Activated CD4-positive, alpha-beta T cell treated with anti-CD3 and anti-CD28 coated beads, Interleukin-2, amount 10 ng/mL, durations not matched to agents 7 days and 5 days (primary cell): ENCODE results near the gene NPAS1. TPM values are rescaled to one million over a fixed set of nuclear protein-coding genes. Genes with fewer than 3 reads are reported as not detected.

Experiments
- CTCF ChIA-PET: fragments of 350-600 bp; sonication (Branson Sonifier 250); formaldehyde crosslinking; loops from one replicate; lab custom pipeline; 2021; ENCODE audit warnings: antibody characterized with exemption; lab: Charles Lee
- POLR2A ChIA-PET: fragments of 350-600 bp; sonication (Branson Sonifier 250); formaldehyde crosslinking; loops from one replicate; lab custom pipeline; 2021; ENCODE audit warnings: antibody characterized with exemption; lab: Charles Lee
- DNase-seq: peaks from one replicate; pipeline ENCODE4 v3.0.0-alpha.2; 2020
- H3K27ac Mint-ChIP-seq: one replicate; pipeline ENCODE4 v1.8.0; 2021; ENCODE audit warnings: mild to moderate bottlenecking, moderate library complexity, mixed read lengths
- H3K27me3 Mint-ChIP-seq: one replicate; pipeline ENCODE4 v1.8.0; 2021; ENCODE audit warnings: mixed read lengths
- H3K36me3 Mint-ChIP-seq: one replicate; pipeline ENCODE4 v1.8.0; 2021; ENCODE audit warnings: low read depth, mixed read lengths
- H3K4me1 Mint-ChIP-seq: one replicate; pipeline ENCODE4 v1.8.0; 2021; ENCODE audit warnings: mixed read lengths
- H3K4me3 Mint-ChIP-seq: one replicate; pipeline ENCODE4 v1.8.0; 2021; ENCODE audit warnings: mild to moderate bottlenecking, moderate library complexity, mixed read lengths
- H3K9me3 Mint-ChIP-seq: one replicate; pipeline ENCODE4 v1.8.0; 2021; ENCODE audit warnings: mixed read lengths
- total RNA-seq, 2 experiments: library from RNA; stranded (reverse); gene quantifications; one replicate each; pipeline ENCODE4 v1.2.3, GENCODE V29; 2021

Gene NPAS1
- total RNA-seq, 2 experiments from 2014 or later, result not detected

- CTCF ChIA-PET, result interaction anchor here (1.4 kb wide), 1 partner anchor 18 kb away, joined by 7 read pairs; no protein-coding TSS in a partner anchor
- H3K27ac Mint-ChIP-seq, result no peak overlapping the region
Measured at GRCh38 chr19:46995492-46995891, 24.1 kb upstream of the NPAS1 start.

GRCh38 chr19:46998445-46999125 is 21.1 kb upstream of the NPAS1 start:
- Mint-ChIP-seq H3K27ac (no peak overlapping the region), H3K27me3 (peaks cover 7% of the 10 kb centered on the region), H3K4me1 (no peaks in the 10 kb centered on the region), H3K9me3 (no peaks in the 10 kb centered on the region), H3K36me3 (peaks cover 4% of the 10 kb centered on the region), H3K4me3 (no peak overlapping the region)
- DNase-seq, result no peak
- CTCF ChIA-PET, result no interaction called here
- POLR2A ChIA-PET, result no interaction called here

More at GRCh38 chr19:46995492-46995891, 24.1 kb upstream of the NPAS1 start:
- Mint-ChIP-seq H3K36me3 (peaks cover 8% of the 10 kb centered on the region), H3K4me3 (no peak overlapping the region), H3K27me3 (no peaks in the 10 kb centered on the region), H3K4me1 (peaks cover 12% of the 10 kb centered on the region), H3K9me3 (no peaks in the 10 kb centered on the region)
- POLR2A ChIA-PET, result no interaction called here
- DNase-seq, result no peak

GRCh38 chr19:46999377-46999776 is 20.3 kb upstream of the NPAS1 start:
- POLR2A ChIA-PET, result no interaction called here
- H3K36me3 Mint-ChIP-seq, result peaks cover 4% of the 10 kb centered on the region
- no peak overlapping the region for H3K27ac Mint-ChIP-seq
- no peaks in the 10 kb centered on the region for H3K9me3 Mint-ChIP-seq
- CTCF ChIA-PET, result no interaction called here
- peaks cover 11% of the 10 kb centered on the region for H3K27me3 Mint-ChIP-seq
- H3K4me3 Mint-ChIP-seq, result no peak overlapping the region
- DNase-seq, result no peak
- H3K4me1 Mint-ChIP-seq, result peaks cover 1% of the 10 kb centered on the region

- H3K27ac Mint-ChIP-seq, result no peak overlapping the region
- ChIA-PET CTCF (interaction anchor here (1.7 kb wide), 1 partner anchor 13 kb away, joined by 4 read pairs; no protein-coding TSS in a partner anchor), POLR2A (no interaction called here)
- peaks cover 1% of the 10 kb centered on the region for H3K4me1 Mint-ChIP-seq
- H3K4me3 Mint-ChIP-seq, result no peak overlapping the region
- peaks cover 14% of the 10 kb centered on the region for H3K27me3 Mint-ChIP-seq
- H3K9me3 Mint-ChIP-seq, result no peaks in the 10 kb centered on the region
- no peak for DNase-seq
- peaks cover 4% of the 10 kb centered on the region for H3K36me3 Mint-ChIP-seq
Measured at GRCh38 chr19:46999878-47000277, 19.8 kb upstream of the NPAS1 start.

GRCh38 chr19:47000373-47000772 is 19.3 kb upstream of the NPAS1 start:
- no peak overlapping the region for H3K4me3 Mint-ChIP-seq
- no peak overlapping the region for H3K27ac Mint-ChIP-seq
- ChIA-PET POLR2A (no interaction called here), CTCF (interaction anchor here (0.6 to 1.7 kb wide), 2 partner anchors 13 to 389 kb away, joined by 3 to 4 read pairs; no protein-coding TSS in a partner anchor)
- H3K4me1 Mint-ChIP-seq, result peaks cover 1% of the 10 kb centered on the region
- no peak for DNase-seq
- peaks cover 14% of the 10 kb centered on the region for H3K27me3 Mint-ChIP-seq
- H3K9me3 Mint-ChIP-seq, result no peaks in the 10 kb centered on the region
- peaks cover 4% of the 10 kb centered on the region for H3K36me3 Mint-ChIP-seq

- H3K27me3 Mint-ChIP-seq, result peaks cover 19% of the 10 kb centered on the region
- peaks cover 3% of the 10 kb centered on the region for H3K4me1 Mint-ChIP-seq
- no peak overlapping the region for H3K27ac Mint-ChIP-seq
- no peak for DNase-seq
- CTCF ChIA-PET, result interaction anchor here (1.7 to 2.0 kb wide), 2 partner anchors 10 to 12 kb away, joined by 4 to 11 read pairs; no protein-coding TSS in a partner anchor
- no peak overlapping the region for H3K4me3 Mint-ChIP-seq
- H3K36me3 Mint-ChIP-seq, result peaks cover 4% of the 10 kb centered on the region
- POLR2A ChIA-PET, result no interaction called here
- no peaks in the 10 kb centered on the region for H3K9me3 Mint-ChIP-seq
Measured at GRCh38 chr19:47001584-47001983, 18.1 kb upstream of the NPAS1 start.

GRCh38 chr19:47002106-47002766 is 17.4 kb upstream of the NPAS1 start:
- CTCF ChIA-PET, result interaction anchor here (2.0 to 2.1 kb wide), 2 partner anchors 11 kb away, joined by 11 to 12 read pairs; no protein-coding TSS in a partner anchor
- H3K36me3 Mint-ChIP-seq, result peaks cover 4% of the 10 kb centered on the region
- peaks cover 21% of the 10 kb centered on the region for H3K27me3 Mint-ChIP-seq
- H3K4me3 Mint-ChIP-seq, result no peak overlapping the region
- H3K4me1 Mint-ChIP-seq, result peaks cover 3% of the 10 kb centered on the region
- H3K27ac Mint-ChIP-seq, result no peak overlapping the region
- no peaks in the 10 kb centered on the region for H3K9me3 Mint-ChIP-seq
- POLR2A ChIA-PET, result no interaction called here
- no peak for DNase-seq

GRCh38 chr19:47002853-47003610 is 16.6 kb upstream of the NPAS1 start:
- H3K36me3 Mint-ChIP-seq, result peaks cover 4% of the 10 kb centered on the region
- H3K27me3 Mint-ChIP-seq, result peaks cover 21% of the 10 kb centered on the region
- no peaks in the 10 kb centered on the region for H3K9me3 Mint-ChIP-seq
- peaks cover 3% of the 10 kb centered on the region for H3K4me1 Mint-ChIP-seq
- ChIA-PET CTCF (interaction anchor here (0.8 to 2.1 kb wide), 4 partner anchors 10 to 28 kb away, joined by 3 to 12 read pairs (median 8); no protein-coding TSS in a partner anchor), POLR2A (no interaction called here)
- H3K27ac Mint-ChIP-seq, result no peak overlapping the region
- H3K4me3 Mint-ChIP-seq, result no peak overlapping the region
- DNase-seq, result no peak

- no peak overlapping the region for H3K27ac Mint-ChIP-seq
- H3K9me3 Mint-ChIP-seq, result no peaks in the 10 kb centered on the region
- ChIA-PET POLR2A (no interaction called here), CTCF (interaction anchor here (0.6 to 2.1 kb wide), 4 partner anchors 9 to 1355 kb away, joined by 3 to 12 read pairs (median 4); no protein-coding TSS in a partner anchor)
- DNase-seq, result no peak
- peaks cover 21% of the 10 kb centered on the region for H3K27me3 Mint-ChIP-seq
- H3K36me3 Mint-ChIP-seq, result peaks cover 2% of the 10 kb centered on the region
- H3K4me1 Mint-ChIP-seq, result peaks cover 3% of the 10 kb centered on the region
- no peak overlapping the region for H3K4me3 Mint-ChIP-seq
Measured at GRCh38 chr19:47003611-47004465, 15.8 kb upstream of the NPAS1 start.

- no peak for DNase-seq
- H3K4me3 Mint-ChIP-seq, result no peak overlapping the region
- CTCF ChIA-PET, result no interaction called here
- H3K36me3 Mint-ChIP-seq, result no peaks in the 10 kb centered on the region
- H3K9me3 Mint-ChIP-seq, result no peaks in the 10 kb centered on the region
- no peak overlapping the region for H3K27ac Mint-ChIP-seq
- POLR2A ChIA-PET, result no interaction called here
- peaks cover 21% of the 10 kb centered on the region for H3K27me3 Mint-ChIP-seq
- peaks cover 3% of the 10 kb centered on the region for H3K4me1 Mint-ChIP-seq
Measured at GRCh38 chr19:47005164-47005641, 14.4 kb upstream of the NPAS1 start.

- peaks cover 21% of the 10 kb centered on the region for H3K27me3 Mint-ChIP-seq
- peak; percentile 12 for DNase-seq
- no peaks in the 10 kb centered on the region for H3K36me3 Mint-ChIP-seq
- H3K27ac Mint-ChIP-seq, result no peak overlapping the region
- ChIA-PET CTCF (no interaction called here), POLR2A (no interaction called here)
- no peak overlapping the region for H3K4me3 Mint-ChIP-seq
- no peaks in the 10 kb centered on the region for H3K9me3 Mint-ChIP-seq
- peaks cover 3% of the 10 kb centered on the region for H3K4me1 Mint-ChIP-seq
Measured at GRCh38 chr19:47005873-47006272, 13.8 kb upstream of the NPAS1 start.

- Mint-ChIP-seq H3K27ac (no peak overlapping the region), H3K36me3 (no peaks in the 10 kb centered on the region), H3K4me3 (no peak overlapping the region), H3K27me3 (peaks cover 21% of the 10 kb centered on the region), H3K9me3 (no peaks in the 10 kb centered on the region), H3K4me1 (peaks cover 3% of the 10 kb centered on the region)
- POLR2A ChIA-PET, result no interaction called here
- CTCF ChIA-PET, result interaction anchor here (0.6 to 1.0 kb wide), 2 partner anchors 24 to 134 kb away, joined by 3 to 4 read pairs; no protein-coding TSS in a partner anchor
- DNase-seq, result no peak
Measured at GRCh38 chr19:47006496-47006895, 13.1 kb upstream of the NPAS1 start.
